NK-92 treated with Interleukin-12 subunit alpha and Interleukin-12 subunit beta, amount 100 ng/mL, for 24 hours (cell line): ENCODE measurements around the gene GPR162.

Experiments used
- DNase-seq: peaks from one replicate; lab custom pipeline; 2025; lab: John Stamatoyannopoulos, UW

The GPR162 gene

GRCh38 chr12:6821591-6822425 is at the start of gene GPR162:
GPR162 (plus strand) TSS chr12:6821821; CDS start chr12:6823899, 2,078 bp downstream.
- no peak for DNase-seq

GRCh38 chr12:6772331-6772695 is 49.3 kb upstream of the GPR162 start, which contains the start of gene LAG3:
LAG3 (plus strand) TSS chr12:6772520; CDS start chr12:6772853, 333 bp downstream.
- no peak for DNase-seq

GRCh38 chr12:6772726-6773589 is 48.7 kb upstream of the GPR162 start:
- DNase-seq, result no peak

GRCh38 chr12:6773590-6774351 is 47.9 kb upstream of the GPR162 start:
- no peak for DNase-seq

- DNase-seq, result peak; percentile 55
Measured at GRCh38 chr12:6774499-6775062, 47.0 kb upstream of the GPR162 start.

GRCh38 chr12:6775185-6776174 is 46.1 kb upstream of the GPR162 start:
- DNase-seq, result no peak

GRCh38 chr12:6777386-6777785 is 44.2 kb upstream of the GPR162 start:
- DNase-seq, result no peak

GRCh38 chr12:6778217-6778573 is 43.4 kb upstream of the GPR162 start:
- no peak for DNase-seq

- DNase-seq, result peak; percentile 55
Measured at GRCh38 chr12:6778574-6779550, 42.8 kb upstream of the GPR162 start.

GRCh38 chr12:6779708-6780432 is 41.8 kb upstream of the GPR162 start:
- no peak for DNase-seq

- no peak for DNase-seq
Measured at GRCh38 chr12:6780573-6780972, 41.0 kb upstream of the GPR162 start.

- no peak for DNase-seq
Measured at GRCh38 chr12:6782119-6782518, 39.5 kb upstream of the GPR162 start.

GRCh38 chr12:6782850-6783566 is 38.6 kb upstream of the GPR162 start:
- DNase-seq, result no peak

GRCh38 chr12:6783828-6784227 is 37.8 kb upstream of the GPR162 start:
- no peak for DNase-seq

GRCh38 chr12:6784296-6784695 is 37.3 kb upstream of the GPR162 start:
- DNase-seq, result no peak

- DNase-seq, result no peak
Measured at GRCh38 chr12:6784761-6785160, 36.9 kb upstream of the GPR162 start.

GRCh38 chr12:6786416-6787094 is 35.1 kb upstream of the GPR162 start:
- DNase-seq, result no peak

GRCh38 chr12:6787309-6787708 is 34.3 kb upstream of the GPR162 start:
- DNase-seq, result no peak
